Endothelial cell (in vitro differentiated cells): Measurements from ENCODE around the gene OFD1. TPM values are rescaled to one million over a fixed set of nuclear protein-coding genes. Genes with fewer than 3 reads are reported as not detected.

Experiments used
- DNase-seq: peaks from one replicate; pipeline ENCODE4 v3.0.0; 2021; ENCODE audit warnings: low spot score
- H3K27ac Mint-ChIP-seq: one replicate; pipeline ENCODE4 v1.8.0; 2021; ENCODE audit warnings: mixed read lengths, inconsistent platforms; ENCODE audit not compliant: unreplicated experiment
- H3K27me3 Mint-ChIP-seq: one replicate; pipeline ENCODE4 v1.8.0; 2021; ENCODE audit warnings: mild to moderate bottlenecking, moderate library complexity, mixed read lengths, inconsistent platforms; ENCODE audit not compliant: unreplicated experiment
- H3K36me3 Mint-ChIP-seq: one replicate; pipeline ENCODE4 v1.8.0; 2021; ENCODE audit warnings: mild to moderate bottlenecking, low read depth, mixed read lengths, inconsistent platforms; ENCODE audit not compliant: unreplicated experiment
- H3K4me1 Mint-ChIP-seq: one replicate; pipeline ENCODE4 v1.8.0; 2021; ENCODE audit warnings: mild to moderate bottlenecking, mixed read lengths, inconsistent platforms; ENCODE audit not compliant: unreplicated experiment
- H3K4me3 Mint-ChIP-seq: one replicate; pipeline ENCODE4 v1.8.0; 2021; ENCODE audit warnings: mild to moderate bottlenecking, mixed read lengths, inconsistent platforms; ENCODE audit not compliant: unreplicated experiment
- H3K9me3 Mint-ChIP-seq: one replicate; pipeline ENCODE4 v1.8.0; 2021; ENCODE audit warnings: mixed read lengths, inconsistent platforms; ENCODE audit not compliant: unreplicated experiment
- CTCF ChIP-seq: fragments of 200-600 bp; sonication (generic); IDR thresholded peaks from one replicate; pipeline ENCODE4 v1.5.0; 2021; ENCODE audit warnings: antibody characterized with exemption; ENCODE audit not compliant: unreplicated experiment
- total RNA-seq: library from RNA; stranded (reverse); fragmentation: NEBNext Ultra II Directional; extraction: Animal tissue kit (Norgen Biotek cat#: 25700); gene quantifications from one replicate; pipeline ENCODE4 v1.2.1, GENCODE V29; 2021; ENCODE audit not compliant: unreplicated experiment

Gene OFD1
- total RNA-seq, 1 donor from 2014 or later, result 17.7 TPM

GRCh38 chrX:13791559-13791958, 57.0 kb downstream of the OFD1 start:
- no peak overlapping the region for H3K27ac Mint-ChIP-seq

GRCh38 chrX:13793897-13794296, 59.3 kb downstream of the OFD1 start:
- no peak overlapping the region for H3K27ac Mint-ChIP-seq
- no peak overlapping the region for H3K4me3 Mint-ChIP-seq
- TF ChIP-seq CTCF, result no peak
- no peaks in the 10 kb centered on the region for H3K9me3 Mint-ChIP-seq
- no peak for DNase-seq
- no peaks in the 10 kb centered on the region for H3K27me3 Mint-ChIP-seq
- H3K36me3 Mint-ChIP-seq, result no peaks in the 10 kb centered on the region
- no peaks in the 10 kb centered on the region for H3K4me1 Mint-ChIP-seq

More at GRCh38 chrX:13791559-13791958, 57.0 kb downstream of the OFD1 start:
- no peaks in the 10 kb centered on the region for H3K9me3 Mint-ChIP-seq
- no peak for TF ChIP-seq CTCF
- H3K36me3 Mint-ChIP-seq, result no peaks in the 10 kb centered on the region
- DNase-seq, result no peak
- no peaks in the 10 kb centered on the region for H3K27me3 Mint-ChIP-seq
- H3K4me3 Mint-ChIP-seq, result no peak overlapping the region
- H3K4me1 Mint-ChIP-seq, result no peaks in the 10 kb centered on the region

GRCh38 chrX:13794417-13794816, 59.9 kb downstream of the OFD1 start:
- Mint-ChIP-seq H3K4me1 (no peaks in the 10 kb centered on the region), H3K4me3 (no peak overlapping the region), H3K27me3 (no peaks in the 10 kb centered on the region), H3K9me3 (no peaks in the 10 kb centered on the region), H3K36me3 (no peaks in the 10 kb centered on the region), H3K27ac (no peak overlapping the region)
- no peak for TF ChIP-seq CTCF
- no peak for DNase-seq

GRCh38 chrX:13797512-13797911, 63.0 kb downstream of the OFD1 start:
- Mint-ChIP-seq H3K4me1 (no peaks in the 10 kb centered on the region), H3K36me3 (no peaks in the 10 kb centered on the region), H3K27me3 (no peaks in the 10 kb centered on the region), H3K9me3 (no peaks in the 10 kb centered on the region), H3K4me3 (no peak overlapping the region), H3K27ac (no peak overlapping the region)
- no peak for TF ChIP-seq CTCF
- DNase-seq, result no peak

- no peak for DNase-seq
- Mint-ChIP-seq H3K36me3 (no peaks in the 10 kb centered on the region), H3K27ac (no peak overlapping the region), H3K4me1 (no peaks in the 10 kb centered on the region), H3K4me3 (no peak overlapping the region), H3K27me3 (no peaks in the 10 kb centered on the region), H3K9me3 (no peaks in the 10 kb centered on the region)
- TF ChIP-seq CTCF, result no peak
Observed at GRCh38 chrX:13798184-13798583, 63.6 kb downstream of the OFD1 start.
